Activated naive CD4-positive, alpha-beta T cell treated with anti-CD3 and anti-CD28 coated beads for 36 hours (primary cell): ENCODE data around the gene PDE6B. TPM values are rescaled to one million over a fixed set of nuclear protein-coding genes. Genes with fewer than 3 reads are reported as not detected.
"Not testable (repeated sequence)": the region's sequence is repeated elsewhere in the genome, so short reads cannot be mapped to it uniquely, and the experiment has no call there.

Experiments used
- CTCF ChIA-PET: fragments of 350-600 bp; sonication (Branson Sonifier 250); formaldehyde crosslinking; loops from one replicate; lab custom pipeline; 2021; ENCODE audit warnings: antibody characterized with exemption; lab: Charles Lee
- DNase-seq: peaks from one replicate; pipeline ENCODE4 v3.0.0-alpha.2; 2020
- H3K27ac Mint-ChIP-seq: one replicate; pipeline ENCODE4 v1.8.0; 2021; ENCODE audit warnings: mild to moderate bottlenecking, mixed read lengths
- H3K27me3 Mint-ChIP-seq: one replicate; pipeline ENCODE4 v1.8.0; 2021; ENCODE audit warnings: low read depth, mixed read lengths
- H3K36me3 Mint-ChIP-seq: one replicate; pipeline ENCODE4 v1.8.0; 2021; ENCODE audit warnings: low read depth, mixed read lengths
- H3K4me1 Mint-ChIP-seq: one replicate; pipeline ENCODE4 v1.8.0; 2021; ENCODE audit warnings: low read depth, mixed read lengths
- H3K4me3 Mint-ChIP-seq: one replicate; pipeline ENCODE4 v1.8.0; 2021; ENCODE audit warnings: mild to moderate bottlenecking, moderate library complexity, mixed read lengths
- H3K9me3 Mint-ChIP-seq: one replicate; pipeline ENCODE4 v1.8.0; 2021; ENCODE audit warnings: mixed read lengths
- intact Hi-C: fragments of 100-400 bp; cut with micrococcal nuclease; formaldehyde crosslinking; loops from one replicate; pipeline ENCODE4 v1.15.1; 2023
- total RNA-seq, 2 experiments: library from RNA; stranded (reverse); gene quantifications; one replicate each; pipeline ENCODE4 v1.2.3, GENCODE V29; 2021

PDE6B gene
- total RNA-seq, 2 experiments from 2014 or later, result 17.4 to 18.1 TPM

GRCh38 chr4:588351-588849 lies 37.0 kb upstream of the PDE6B start:
- peaks cover 33% of the 10 kb centered on the region for H3K27me3 Mint-ChIP-seq
- intact Hi-C loops, result no loop called here

GRCh38 chr4:589219-589963 lies 36.0 kb upstream of the PDE6B start:
- Mint-ChIP-seq H3K4me1 (no peaks in the 10 kb centered on the region), H3K27me3 (peaks cover 28% of the 10 kb centered on the region), H3K27ac (no peak overlapping the region), H3K36me3 (no peaks in the 10 kb centered on the region), H3K4me3 (no peak overlapping the region), H3K9me3 (peaks cover 5% of the 10 kb centered on the region)
- intact Hi-C loops, result no loop called here
- CTCF ChIA-PET, result interaction anchor here (1.6 kb wide), 1 partner anchor 14 kb away, joined by 3 read pairs; no protein-coding TSS in a partner anchor
- no peak for DNase-seq

More at GRCh38 chr4:588351-588849, 37.0 kb upstream of the PDE6B start:
- Mint-ChIP-seq H3K36me3 (peaks cover 6% of the 10 kb centered on the region), H3K4me1 (no peaks in the 10 kb centered on the region), H3K9me3 (peaks cover 12% of the 10 kb centered on the region), H3K27ac (no peak overlapping the region), H3K4me3 (no peak overlapping the region)
- DNase-seq, result no peak
- CTCF ChIA-PET, result interaction anchor here (1.6 kb wide), 1 partner anchor 15 kb away, joined by 3 read pairs; no protein-coding TSS in a partner anchor

DNA sequence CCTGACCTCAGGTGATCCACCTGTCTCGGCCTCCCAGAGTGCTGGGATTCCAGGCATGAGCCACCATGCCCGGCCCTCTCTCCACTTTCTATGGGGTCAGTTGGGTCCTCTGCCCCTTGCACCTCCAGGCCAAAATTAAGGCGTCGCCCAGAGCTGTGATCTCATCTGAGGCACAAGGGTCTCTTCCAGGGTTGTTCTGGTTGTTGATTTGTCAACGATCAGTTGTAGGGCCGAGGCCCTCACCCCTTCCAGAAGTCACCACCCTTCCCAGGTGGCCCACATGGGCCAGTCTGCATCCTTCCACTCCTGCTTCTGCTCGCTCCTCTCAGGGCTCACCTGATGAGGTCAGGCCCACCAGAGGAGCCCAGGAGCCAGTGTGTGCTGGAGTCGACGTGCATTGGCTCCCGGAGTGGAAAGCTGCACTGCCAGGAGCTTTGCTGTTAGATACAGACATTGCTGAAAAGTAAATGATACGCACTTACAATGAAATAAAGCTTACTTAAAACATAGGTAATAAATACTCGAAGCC lies 35.0 kb upstream of the PDE6B start:
- CTCF ChIA-PET, result no interaction called here
- no peaks in the 10 kb centered on the region for H3K4me1 Mint-ChIP-seq
- no peak overlapping the region for H3K4me3 Mint-ChIP-seq
- no peak for DNase-seq
- H3K36me3 Mint-ChIP-seq, result no peaks in the 10 kb centered on the region
- H3K27ac Mint-ChIP-seq, result no peak overlapping the region
- H3K27me3 Mint-ChIP-seq, result peaks cover 28% of the 10 kb centered on the region
- peaks cover 6% of the 10 kb centered on the region for H3K9me3 Mint-ChIP-seq
- intact Hi-C loops, result no loop called here

GRCh38 chr4:592178-592577 lies 33.2 kb upstream of the PDE6B start:
- H3K27me3 Mint-ChIP-seq, result peaks cover 18% of the 10 kb centered on the region
- H3K4me3 Mint-ChIP-seq, H3K4me1 Mint-ChIP-seq, H3K36me3 Mint-ChIP-seq, DNase-seq, H3K27ac Mint-ChIP-seq, H3K9me3 Mint-ChIP-seq, intact Hi-C loops, CTCF ChIA-PET: not testable (repeated sequence)

- Mint-ChIP-seq H3K27ac (no peak overlapping the region), H3K4me1 (no peaks in the 10 kb centered on the region), H3K4me3 (no peak overlapping the region), H3K36me3 (no peaks in the 10 kb centered on the region), H3K9me3 (peaks cover 4% of the 10 kb centered on the region), H3K27me3 (peaks cover 18% of the 10 kb centered on the region)
- intact Hi-C loops, result no loop called here
- CTCF ChIA-PET, result interaction anchor here (1.8 kb wide), 1 partner anchor 10 kb away, joined by 4 read pairs; no protein-coding TSS in a partner anchor
- DNase-seq, result no peak
These were observed 32.4 kb upstream of the PDE6B start for GRCh38 chr4:592825-593520.

GRCh38 chr4:598925-599324 lies 26.4 kb upstream of the PDE6B start:
- CTCF ChIA-PET, result no interaction called here
- Mint-ChIP-seq H3K4me1 (no peaks in the 10 kb centered on the region), H3K36me3 (no peaks in the 10 kb centered on the region), H3K27me3 (peaks cover 15% of the 10 kb centered on the region), H3K27ac (no peak overlapping the region), H3K4me3 (no peak overlapping the region), H3K9me3 (peaks cover 2% of the 10 kb centered on the region)
- no peak for DNase-seq
- intact Hi-C loops, result no loop called here

DNA sequence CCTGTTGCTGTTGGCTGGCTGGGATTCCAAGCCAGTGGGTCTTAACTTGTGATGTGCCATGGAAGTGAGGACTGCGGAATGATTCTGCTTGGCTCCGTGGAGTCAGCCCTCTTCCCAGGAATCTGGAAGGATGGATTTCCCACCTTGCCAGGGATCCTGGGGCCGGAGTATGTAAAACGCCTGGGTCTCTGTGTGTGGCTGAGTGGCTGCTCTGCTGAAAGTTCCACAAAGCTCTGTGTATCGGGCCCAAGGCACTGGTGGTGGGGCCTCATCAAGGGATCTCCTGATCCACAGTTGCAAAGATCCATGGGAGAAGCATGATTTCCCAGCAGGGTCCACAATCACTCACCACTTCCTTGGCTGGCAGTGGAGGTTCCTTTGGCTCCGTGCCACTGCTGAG lies 25.2 kb upstream of the PDE6B start:
- peaks cover under 1% of the 10 kb centered on the region for H3K4me1 Mint-ChIP-seq
- H3K27ac Mint-ChIP-seq, result no peak overlapping the region
- DNase-seq, result no peak
- H3K9me3 Mint-ChIP-seq, result peaks cover 2% of the 10 kb centered on the region
- H3K36me3 Mint-ChIP-seq, result no peaks in the 10 kb centered on the region
- CTCF ChIA-PET, result no interaction called here
- H3K4me3 Mint-ChIP-seq, result no peak overlapping the region
- peaks cover 15% of the 10 kb centered on the region for H3K27me3 Mint-ChIP-seq
- intact Hi-C loops, result loop anchor here (5.0 to 10.0 kb wide), 3 partner anchors 177 to 387 kb away; partner anchors contain the start of gene IDUA

- H3K4me3 Mint-ChIP-seq, result no peak overlapping the region
- H3K4me1 Mint-ChIP-seq, result peaks cover 2% of the 10 kb centered on the region
- intact Hi-C loops, result loop anchor here (5.0 to 10.0 kb wide), 3 partner anchors 176 to 386 kb away; partner anchors contain the start of gene IDUA
- no peaks in the 10 kb centered on the region for H3K36me3 Mint-ChIP-seq
- CTCF ChIA-PET, result interaction anchor here (0.5 to 1.0 kb wide), 3 partner anchors 12 to 238 kb away, joined by 3 to 6 read pairs (median 3); no protein-coding TSS in a partner anchor
- no peaks in the 10 kb centered on the region for H3K9me3 Mint-ChIP-seq
- DNase-seq, result peak; percentile 71
- H3K27ac Mint-ChIP-seq, result no peak overlapping the region
- H3K27me3 Mint-ChIP-seq, result peaks cover 15% of the 10 kb centered on the region
These were observed 24.4 kb upstream of the PDE6B start for GRCh38 chr4:600850-601515.

DNA sequence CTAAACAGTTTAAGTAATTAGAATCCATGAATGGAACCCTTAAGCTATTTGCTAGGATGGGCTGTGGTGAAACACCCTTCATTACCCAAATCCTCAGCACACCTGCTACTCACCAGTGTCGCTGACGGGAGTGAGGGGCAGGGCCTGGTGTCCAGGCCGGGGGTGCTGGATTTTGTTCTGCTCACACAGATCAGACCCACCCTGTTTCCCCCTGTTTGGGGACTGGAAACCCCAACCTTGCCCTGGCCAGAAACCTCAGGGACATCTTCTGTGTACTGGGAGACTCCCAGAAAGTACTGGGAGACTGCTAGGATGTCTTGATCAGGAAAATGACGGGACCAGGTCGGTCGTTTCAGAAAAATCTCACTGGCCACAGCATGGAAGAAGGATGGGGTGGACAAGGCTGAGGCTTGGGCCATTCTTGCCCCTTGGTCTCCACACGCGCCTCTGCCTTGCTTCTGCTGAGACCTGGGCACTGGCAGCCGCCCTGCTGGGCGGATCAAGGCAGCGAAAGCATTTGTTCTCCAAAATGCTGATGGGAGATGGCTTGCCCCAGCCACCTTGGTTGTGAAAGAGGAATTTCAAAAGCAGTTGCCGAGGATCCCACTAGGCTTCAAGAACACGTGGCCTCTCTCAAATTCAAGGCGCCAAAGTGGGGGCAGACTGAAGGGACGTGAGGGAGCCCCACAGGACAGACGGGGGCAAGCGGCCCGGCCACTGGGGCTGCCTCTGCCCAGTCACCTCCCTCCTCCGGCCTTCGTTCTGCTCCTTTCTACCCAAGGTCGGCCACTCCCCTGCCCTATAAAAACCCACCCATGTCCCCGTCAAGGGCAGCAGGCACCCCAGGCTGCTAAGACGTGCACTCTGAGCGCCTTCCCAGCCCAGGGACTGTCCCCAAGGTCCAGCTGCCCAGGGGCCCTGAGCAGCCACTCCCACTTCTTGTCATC lies 23.5 kb upstream of the PDE6B start:
- Mint-ChIP-seq H3K4me3 (no peak overlapping the region), H3K4me1 (peaks cover 2% of the 10 kb centered on the region), H3K36me3 (no peaks in the 10 kb centered on the region), H3K9me3 (no peaks in the 10 kb centered on the region), H3K27me3 (peaks cover 15% of the 10 kb centered on the region), H3K27ac (no peak overlapping the region)
- intact Hi-C loops, result loop anchor here (1.0 to 10.0 kb wide), 4 partner anchors 72 to 385 kb away; partner anchors contain the start of genes ATP5ME, IDUA and MYL5
- CTCF ChIA-PET, result interaction anchor here (0.5 to 1.2 kb wide), 4 partner anchors 11 to 237 kb away, joined by 3 to 6 read pairs (median 4); no protein-coding TSS in a partner anchor
- no peak for DNase-seq

GRCh38 chr4:602559-602942 lies 22.8 kb upstream of the PDE6B start:
- no peak overlapping the region for H3K4me3 Mint-ChIP-seq
- intact Hi-C loops, result loop anchor here (1.0 to 10.0 kb wide), 4 partner anchors 72 to 385 kb away; partner anchors contain the start of genes ATP5ME, IDUA and MYL5
- DNase-seq, result peak; percentile 86
- no peaks in the 10 kb centered on the region for H3K9me3 Mint-ChIP-seq
- peaks cover 2% of the 10 kb centered on the region for H3K4me1 Mint-ChIP-seq
- peaks cover 12% of the 10 kb centered on the region for H3K27me3 Mint-ChIP-seq
- CTCF ChIA-PET, result interaction anchor here (0.7 to 1.2 kb wide), 7 partner anchors 9 to 140 kb away, joined by 3 to 4 read pairs (median 3); partner anchors contain the start of genes ATP5ME and MYL5
- no peak overlapping the region for H3K27ac Mint-ChIP-seq
- H3K36me3 Mint-ChIP-seq, result no peaks in the 10 kb centered on the region

- no peak overlapping the region for H3K4me3 Mint-ChIP-seq
- H3K9me3 Mint-ChIP-seq, result no peaks in the 10 kb centered on the region
- DNase-seq, result peak; percentile 37
- no peaks in the 10 kb centered on the region for H3K36me3 Mint-ChIP-seq
- no peak overlapping the region for H3K27ac Mint-ChIP-seq
- intact Hi-C loops, result loop anchor here (5.0 to 10.0 kb wide), 3 partner anchors 173 to 383 kb away; partner anchors contain the start of gene IDUA
- peaks cover 3% of the 10 kb centered on the region for H3K27me3 Mint-ChIP-seq
- CTCF ChIA-PET, result no interaction called here
- peaks cover 2% of the 10 kb centered on the region for H3K4me1 Mint-ChIP-seq
These were observed 21.2 kb upstream of the PDE6B start for GRCh38 chr4:604131-604530.
